Thymus (tissue), 11 donors: ENCODE results near the gene ALOX5. TPM values are rescaled to one million over a fixed set of nuclear protein-coding genes. Genes with fewer than 3 reads are reported as not detected.
"Not testable (repeated sequence)": the region's sequence is repeated elsewhere in the genome, so short reads cannot be mapped to it uniquely, and the experiment has no call there.

Experiments
- DNase-seq, 9 donors: peaks; one replicate each; pipeline ENCODE4 v3.0.0-alpha.2; 2013; ENCODE audit warnings: low spot score in 9 of 9, low read depth in 6 of 9, missing footprints in 1 of 9
- H3K27ac ChIP-seq, 2 donors: one replicate each; pipeline ENCODE4 v1.5.1; 2013; ENCODE audit warnings: control low read depth in 1 of 2, low read depth in 1 of 2, low read length in 1 of 2, mild to moderate bottlenecking in 1 of 2, moderate library complexity in 1 of 2
- H3K27me3 ChIP-seq, 2 donors: one replicate each; pipeline ENCODE4 v1.5.1; 2013; ENCODE audit warnings: low read length in 1 of 2; ENCODE audit not compliant: control insufficient read depth in 2 of 2, insufficient read depth in 1 of 2
- H3K36me3 ChIP-seq, 2 donors: one replicate each; pipeline ENCODE4 v1.5.1; 2013; ENCODE audit warnings: low read length in 1 of 2, mild to moderate bottlenecking in 1 of 2, moderate library complexity in 1 of 2; ENCODE audit not compliant: control insufficient read depth in 2 of 2, insufficient read depth in 2 of 2
- H3K4me1 ChIP-seq, 2 donors: one replicate each; pipeline ENCODE4 v1.5.1; 2013; ENCODE audit warnings: low read length in 2 of 2; ENCODE audit not compliant: control insufficient read depth in 2 of 2, insufficient read depth in 2 of 2
- H3K4me3 ChIP-seq, 2 donors: one replicate each; pipeline ENCODE4 v1.5.1; 2013; ENCODE audit warnings: low read length in 2 of 2, control low read depth in 1 of 2, mild to moderate bottlenecking in 1 of 2
- H3K9me3 ChIP-seq, 2 donors: one replicate each; pipeline ENCODE4 v1.5.1; 2013; ENCODE audit warnings: low read length in 1 of 2, mild to moderate bottlenecking in 1 of 2; ENCODE audit not compliant: control insufficient read depth in 2 of 2, insufficient read depth in 1 of 2
- WGBS: extraction: QIAGEN DNeasy Blood & Tissue Kit; methylation state at CpG from one replicate; pipeline ENCODE4 v1.1.7; 2013; 5-methylcytosine and 5-hydroxymethylcytosine counted together
- polyA plus RNA-seq: library from polyadenylated mRNA; stranded (reverse); fragments of 200-250 nt; gene quantifications from one replicate; pipeline ENCODE4 v1.2.3, GENCODE V29; 2013
- total RNA-seq: library from RNA; stranded (reverse); fragments of 120-200 nt; gene quantifications from one replicate; pipeline ENCODE4 v1.2.4, GENCODE V29; 2013
- donor health status: healthy.

ALOX5 gene
- total and polyA plus RNA-seq, 2 donors = 6.7 to 18.9 TPM

- H3K27me3 ChIP-seq, DNase-seq: not testable (repeated sequence)
These were observed 35.3 kb downstream of the ALOX5 start for GRCh38 chr10:45409347-45409746.

GRCh38 chr10:45409782-45410181 is 35.8 kb downstream of the ALOX5 start:
- Histone ChIP-seq H3K27me3 (no peaks in the 10 kb centered on the region), H3K36me3 (no peaks in the 10 kb centered on the region), H3K4me1 (no peaks in the 10 kb centered on the region), H3K9me3 (no peaks in the 10 kb centered on the region), H3K4me3 (no peak overlapping the region), H3K27ac (no peak overlapping the region)
- no peak for DNase-seq
- WGBS = 95% methylated on average over 1 of the region's 1 CpG

More at GRCh38 chr10:45409347-45409746, 35.3 kb downstream of the ALOX5 start:
- not testable (repeated sequence) for H3K4me3 ChIP-seq, H3K36me3 ChIP-seq, H3K27ac ChIP-seq, H3K4me1 ChIP-seq, H3K9me3 ChIP-seq

- Histone ChIP-seq H3K4me3 (no peak overlapping the region), H3K9me3 (no peaks in the 10 kb centered on the region), H3K27me3 (no peaks in the 10 kb centered on the region), H3K27ac (no peak overlapping the region), H3K4me1 (no peaks in the 10 kb centered on the region), H3K36me3 (no peaks in the 10 kb centered on the region)
- no peak for DNase-seq
- 95% methylated on average over 2 of the region's 2 CpGs for WGBS
These were observed 36.4 kb downstream of the ALOX5 start for GRCh38 chr10:45410489-45410806.

- no peaks in the 10 kb centered on the region for H3K9me3 ChIP-seq
- WGBS = 88% methylated on average over 6 of the region's 6 CpGs
- no peak overlapping the region for H3K4me3 ChIP-seq
- no peak overlapping the region for H3K27ac ChIP-seq
- no peaks in the 10 kb centered on the region for H3K4me1 ChIP-seq
- DNase-seq = no peak
- no peaks in the 10 kb centered on the region for H3K27me3 ChIP-seq
- no peaks in the 10 kb centered on the region for H3K36me3 ChIP-seq
These were observed 37.0 kb downstream of the ALOX5 start for GRCh38 chr10:45410807-45411606.

- WGBS = 99% methylated on average over 4 of the region's 4 CpGs
- H3K27ac ChIP-seq = no peak overlapping the region
- no peaks in the 10 kb centered on the region for H3K36me3 ChIP-seq
- H3K9me3 ChIP-seq = no peaks in the 10 kb centered on the region
- H3K4me1 ChIP-seq = no peaks in the 10 kb centered on the region
- no peak overlapping the region for H3K4me3 ChIP-seq
- H3K27me3 ChIP-seq = no peaks in the 10 kb centered on the region
- no peak for DNase-seq
These were observed 37.6 kb downstream of the ALOX5 start for GRCh38 chr10:45411607-45411940.

GRCh38 chr10:45415062-45415461 is 41.0 kb downstream of the ALOX5 start:
- DNase-seq, H3K36me3 ChIP-seq, H3K4me3 ChIP-seq, H3K27ac ChIP-seq, H3K9me3 ChIP-seq: not testable (repeated sequence)
- 94% methylated on average over 5 of the region's 5 CpGs for WGBS
- Histone ChIP-seq H3K4me1 (peaks cover 5 to 16% of the 10 kb centered on the region in 2 donors), H3K27me3 (peaks cover 0 to 11% of the 10 kb centered on the region in 2 donors)

- Histone ChIP-seq H3K4me1 (peaks cover 13 to 31% of the 10 kb centered on the region in 2 donors), H3K27ac (no peak overlapping the region), H3K4me3 (no peak overlapping the region), H3K36me3 (no peaks in the 10 kb centered on the region), H3K27me3 (peaks cover 0 to 11% of the 10 kb centered on the region in 2 donors), H3K9me3 (no peaks in the 10 kb centered on the region)
- DNase-seq = no peak
- 97% methylated on average over 2 of the region's 2 CpGs for WGBS
These were observed 42.6 kb downstream of the ALOX5 start for GRCh38 chr10:45416603-45417002.

GRCh38 chr10:45417746-45418145 is 43.7 kb downstream of the ALOX5 start:
- H3K9me3 ChIP-seq = no peaks in the 10 kb centered on the region
- H3K27ac ChIP-seq = no peak overlapping the region
- DNase-seq = no peak
- H3K4me3 ChIP-seq = no peak overlapping the region
- no peaks in the 10 kb centered on the region for H3K36me3 ChIP-seq
- H3K4me1 ChIP-seq = peaks cover 20 to 42% of the 10 kb centered on the region in 2 donors
- peaks cover 0 to 11% of the 10 kb centered on the region in 2 donors for H3K27me3 ChIP-seq
- 92% methylated on average over 6 of the region's 6 CpGs for WGBS

GRCh38 chr10:45418417-45418848 is 44.4 kb downstream of the ALOX5 start:
- Histone ChIP-seq H3K4me3 (peak overlapping the region; percentile 69 to 70), H3K27me3 (peaks cover 0 to 11% of the 10 kb centered on the region in 2 donors), H3K9me3 (no peaks in the 10 kb centered on the region), H3K4me1 (peaks cover 20 to 48% of the 10 kb centered on the region in 2 donors), H3K27ac (peak overlapping the region in 1 of 2 donors; percentile 43), H3K36me3 (no peaks in the 10 kb centered on the region)
- DNase-seq = no peak
- 55% methylated on average over 15 of the region's 15 CpGs for WGBS
